HepG2 (cell line): Measurements from ENCODE around the gene SIDT1.

Experiments
- HDAC2 ChIP-seq: sonication (generic); formaldehyde crosslinking; IDR thresholded peaks from 2 replicates; pipeline ENCODE4 v1.4.0; 2020; ENCODE audit warnings: missing genetic modification reagents
- POLR2A ChIP-seq, 2 experiments: IDR thresholded peaks; 2 replicates each; pipeline ENCODE4 v1.6.1; 2011; ENCODE audit warnings: low read depth in 2 of 2, low read length in 2 of 2, mild to moderate bottlenecking in 1 of 2, moderate library complexity in 1 of 2; ENCODE audit not compliant: insufficient read depth in 1 of 2
- SETDB1 ChIP-seq: sonication (generic); formaldehyde crosslinking; IDR thresholded peaks from 2 replicates; pipeline ENCODE4 v1.5.1; 2020; ENCODE audit warnings: missing genetic modification reagents, mild to moderate bottlenecking, borderline replicate concordance
- YY1 ChIP-seq: IDR thresholded peaks from 2 replicates; pipeline ENCODE4 v1.6.1; 2011; ENCODE audit warnings: low read length, low read depth, moderate library complexity, mild to moderate bottlenecking; ENCODE audit not compliant: insufficient read depth, insufficient replicate concordance
- ZNF670 ChIP-seq: sonication (generic); formaldehyde crosslinking; IDR thresholded peaks from 2 replicates; pipeline ENCODE4 v1.8.0; 2022; ENCODE audit warnings: mild to moderate bottlenecking, missing genetic modification reagents, borderline replicate concordance
- ZSCAN5A ChIP-seq: sonication (generic); formaldehyde crosslinking; IDR thresholded peaks from 2 replicates; pipeline ENCODE4 v1.8.0; 2022; ENCODE audit warnings: mild to moderate bottlenecking, missing genetic modification reagents, borderline replicate concordance
- TF ChIP-seq, protein P1 (sequence below): sonication (generic); formaldehyde crosslinking; IDR thresholded peaks from 2 replicates; pipeline ENCODE4 v1.5.0; 2020; ENCODE audit warnings: mild to moderate bottlenecking, missing genetic modification reagents, moderate library complexity
- TF ChIP-seq, protein P2 (sequence below): sonication (generic); formaldehyde crosslinking; IDR thresholded peaks from 2 replicates; pipeline ENCODE4 v1.4.0; 2020; ENCODE audit warnings: missing genetic modification reagents

DNA sequence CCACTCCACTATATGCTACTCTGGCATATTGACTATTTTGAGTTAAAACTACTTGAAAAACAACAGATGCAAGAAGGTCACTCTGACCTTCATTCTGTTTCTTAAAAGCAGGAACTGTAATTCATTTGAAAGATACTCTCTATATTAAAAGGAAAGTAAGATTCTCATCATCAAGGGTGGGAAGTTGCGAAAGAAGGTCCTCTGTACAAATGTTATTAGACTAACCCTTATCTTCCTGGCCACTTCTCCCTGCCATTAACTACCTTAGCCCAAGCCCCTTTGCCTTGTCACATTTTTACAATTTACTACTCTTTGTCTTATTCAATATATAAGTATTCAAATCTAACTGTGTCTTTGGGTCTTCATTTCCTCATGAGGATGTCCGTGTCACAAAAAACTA lies 16.1 kb downstream of the SIDT1 start:
- no peak for TF ChIP-seq POLR2A (IDR thresholded peaks at IDR 0.05; ENCODE audit: insufficient read depth in 1 of 2, low read depth in 2 of 2, low read length in 2 of 2)
- no peak for TF ChIP-seq ZSCAN5A
- no peak for TF ChIP-seq ZNF670 (CRISPR knock-in tag)
- no peak for TF ChIP-seq HDAC2
- TF ChIP-seq YY1, result no peak
- TF ChIP-seq, protein P1, sequence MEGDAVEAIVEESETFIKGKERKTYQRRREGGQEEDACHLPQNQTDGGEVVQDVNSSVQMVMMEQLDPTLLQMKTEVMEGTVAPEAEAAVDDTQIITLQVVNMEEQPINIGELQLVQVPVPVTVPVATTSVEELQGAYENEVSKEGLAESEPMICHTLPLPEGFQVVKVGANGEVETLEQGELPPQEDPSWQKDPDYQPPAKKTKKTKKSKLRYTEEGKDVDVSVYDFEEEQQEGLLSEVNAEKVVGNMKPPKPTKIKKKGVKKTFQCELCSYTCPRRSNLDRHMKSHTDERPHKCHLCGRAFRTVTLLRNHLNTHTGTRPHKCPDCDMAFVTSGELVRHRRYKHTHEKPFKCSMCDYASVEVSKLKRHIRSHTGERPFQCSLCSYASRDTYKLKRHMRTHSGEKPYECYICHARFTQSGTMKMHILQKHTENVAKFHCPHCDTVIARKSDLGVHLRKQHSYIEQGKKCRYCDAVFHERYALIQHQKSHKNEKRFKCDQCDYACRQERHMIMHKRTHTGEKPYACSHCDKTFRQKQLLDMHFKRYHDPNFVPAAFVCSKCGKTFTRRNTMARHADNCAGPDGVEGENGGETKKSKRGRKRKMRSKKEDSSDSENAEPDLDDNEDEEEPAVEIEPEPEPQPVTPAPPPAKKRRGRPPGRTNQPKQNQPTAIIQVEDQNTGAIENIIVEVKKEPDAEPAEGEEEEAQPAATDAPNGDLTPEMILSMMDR (CRISPR knock-in tag), result no peak
- TF ChIP-seq, protein P2, sequence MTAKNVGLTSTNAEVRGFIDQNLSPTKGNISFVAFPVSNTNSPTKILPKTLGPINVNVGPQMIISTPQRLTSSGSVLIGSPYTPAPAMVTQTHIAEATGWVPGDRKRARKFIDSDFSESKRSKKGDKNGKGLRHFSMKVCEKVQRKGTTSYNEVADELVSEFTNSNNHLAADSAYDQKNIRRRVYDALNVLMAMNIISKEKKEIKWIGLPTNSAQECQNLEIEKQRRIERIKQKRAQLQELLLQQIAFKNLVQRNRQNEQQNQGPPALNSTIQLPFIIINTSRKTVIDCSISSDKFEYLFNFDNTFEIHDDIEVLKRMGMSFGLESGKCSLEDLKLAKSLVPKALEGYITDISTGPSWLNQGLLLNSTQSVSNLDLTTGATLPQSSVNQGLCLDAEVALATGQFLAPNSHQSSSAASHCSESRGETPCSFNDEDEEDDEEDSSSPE (CRISPR knock-in tag), result no peak
- TF ChIP-seq SETDB1, result no peak
